Body of pancreas (tissue), 4 donors: ENCODE measurements around the gene TBC1D9. TPM values are rescaled to one million over a fixed set of nuclear protein-coding genes. Genes with fewer than 3 reads are reported as not detected.

Experiments
- ATAC-seq: fragments of 150-250 bp; one replicate; pipeline ENCODE4 v1.9.1; 2016
- DNase-seq, 4 donors: peaks; one replicate each; pipeline ENCODE4 v3.0.0-alpha.2; 2019
- H3K27ac ChIP-seq, 4 donors: fragments of 200-600 bp; sonication (generic); 1 replicate in 3 of 4; 2 replicates in 1 of 4; pipeline versions ENCODE4 v1.5.1 to v1.6.1; 2016 to 2019; ENCODE audit warnings: mild to moderate bottlenecking in 1 of 4, mixed read lengths in 1 of 4, moderate library complexity in 1 of 4
- H3K27me3 ChIP-seq, 2 donors: fragments of 200-600 bp; sonication (generic); one replicate each; pipeline ENCODE4 v1.6.0; 2016; ENCODE audit warnings: mild to moderate bottlenecking in 1 of 2
- H3K36me3 ChIP-seq, 2 donors: fragments of 200-600 bp; sonication (generic); replicated peaks in 1 of 2; 2 replicates each; pipeline ENCODE4 v1.5.1; 2016; ENCODE audit warnings: low read depth in 2 of 2; ENCODE audit not compliant: insufficient read depth in 1 of 2
- H3K4me1 ChIP-seq: fragments of 200-600 bp; sonication (generic); one replicate; pipeline ENCODE4 v1.6.0; 2016
- H3K4me3 ChIP-seq, 2 donors: fragments of 200-600 bp; sonication (generic); 1 replicate in 1 of 2; 2 replicates in 1 of 2; pipeline ENCODE4 v1.5.1; 2016 to 2019
- H3K9me3 ChIP-seq, 3 donors: fragments of 200-600 bp; sonication (generic); 1 replicate in 2 of 3; 2 replicates in 1 of 3; pipeline ENCODE4 v1.5.1; 2016
- POLR2A ChIP-seq, 3 donors: fragments of 450-650 bp; IDR thresholded peaks; one replicate each; pipeline ENCODE4 v1.6.1; 2016; ENCODE audit warnings: antibody characterized with exemption in 3 of 3, mild to moderate bottlenecking in 2 of 3
- WGBS, 2 donors: methylation state at CpG; one replicate each; pipeline ENCODE4 v1.1.5; 2017; 5-methylcytosine and 5-hydroxymethylcytosine counted together
- intact Hi-C: fragments of 100-400 bp; cut with DNase I; formaldehyde crosslinking; loops from one replicate; pipeline ENCODE4 v1.15.1; 2023
- total RNA-seq, 2 donors: library from RNA; depleted of rRNA; stranded (reverse); fragments of >200 nt; gene quantifications; one replicate each; pipeline ENCODE4 v1.1.0, GENCODE V29; 2016
- TF ChIP-seq, protein P1 (sequence below), 7 experiments: fragments of 450-650 bp in 4 of 7; fragments of 200-600 bp in 3 of 7; sonication (generic) in 3 of 7; IDR thresholded peaks; one replicate each; pipeline ENCODE4 v1.5.1; 2016 to 2019; ENCODE audit warnings: antibody characterized with exemption in 7 of 7

The TBC1D9 gene
- total RNA-seq, 2 donors from 2014 or later: 11.2 to 13.5 TPM

DNA sequence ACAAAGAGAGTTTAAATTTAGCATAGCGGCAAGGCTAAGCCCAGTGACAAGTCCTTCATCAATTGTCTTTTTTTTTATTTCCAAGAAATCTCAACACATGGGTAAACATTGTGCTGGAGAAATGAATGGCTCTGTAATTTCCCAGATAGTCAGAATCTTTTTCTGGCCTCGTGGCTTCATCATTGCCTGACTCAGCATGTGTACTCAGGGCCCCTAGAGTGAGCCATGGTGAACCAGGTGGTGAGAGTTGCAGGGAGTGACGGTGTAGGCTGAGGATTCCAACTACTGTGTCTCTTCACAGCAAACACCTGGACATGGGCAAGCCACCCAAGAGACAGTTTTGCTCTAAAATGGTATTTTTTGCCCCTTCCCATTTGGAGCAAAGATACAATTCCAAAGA lies 144.3 kb downstream of the TBC1D9 start:
- no peaks in the 10 kb centered on the region for H3K9me3 ChIP-seq
- 68 to 79% methylated on average over 3 of the region's 3 CpGs for WGBS, 2 donors
- H3K36me3 ChIP-seq: no peaks in the 10 kb centered on the region
- H3K27ac ChIP-seq: no peak overlapping the region
- DNase-seq (no peak), ATAC-seq (no peak)
- no peak for TF ChIP-seq POLR2A (IDR thresholded peaks at IDR 0.05)
- TF ChIP-seq, protein P1, sequence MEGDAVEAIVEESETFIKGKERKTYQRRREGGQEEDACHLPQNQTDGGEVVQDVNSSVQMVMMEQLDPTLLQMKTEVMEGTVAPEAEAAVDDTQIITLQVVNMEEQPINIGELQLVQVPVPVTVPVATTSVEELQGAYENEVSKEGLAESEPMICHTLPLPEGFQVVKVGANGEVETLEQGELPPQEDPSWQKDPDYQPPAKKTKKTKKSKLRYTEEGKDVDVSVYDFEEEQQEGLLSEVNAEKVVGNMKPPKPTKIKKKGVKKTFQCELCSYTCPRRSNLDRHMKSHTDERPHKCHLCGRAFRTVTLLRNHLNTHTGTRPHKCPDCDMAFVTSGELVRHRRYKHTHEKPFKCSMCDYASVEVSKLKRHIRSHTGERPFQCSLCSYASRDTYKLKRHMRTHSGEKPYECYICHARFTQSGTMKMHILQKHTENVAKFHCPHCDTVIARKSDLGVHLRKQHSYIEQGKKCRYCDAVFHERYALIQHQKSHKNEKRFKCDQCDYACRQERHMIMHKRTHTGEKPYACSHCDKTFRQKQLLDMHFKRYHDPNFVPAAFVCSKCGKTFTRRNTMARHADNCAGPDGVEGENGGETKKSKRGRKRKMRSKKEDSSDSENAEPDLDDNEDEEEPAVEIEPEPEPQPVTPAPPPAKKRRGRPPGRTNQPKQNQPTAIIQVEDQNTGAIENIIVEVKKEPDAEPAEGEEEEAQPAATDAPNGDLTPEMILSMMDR (IDR thresholded peaks at IDR 0.05): no peak
- intact Hi-C loops: no loop called here
- no peaks in the 10 kb centered on the region for H3K4me1 ChIP-seq
- H3K27me3 ChIP-seq: no peaks in the 10 kb centered on the region
- H3K4me3 ChIP-seq: no peak overlapping the region

DNA sequence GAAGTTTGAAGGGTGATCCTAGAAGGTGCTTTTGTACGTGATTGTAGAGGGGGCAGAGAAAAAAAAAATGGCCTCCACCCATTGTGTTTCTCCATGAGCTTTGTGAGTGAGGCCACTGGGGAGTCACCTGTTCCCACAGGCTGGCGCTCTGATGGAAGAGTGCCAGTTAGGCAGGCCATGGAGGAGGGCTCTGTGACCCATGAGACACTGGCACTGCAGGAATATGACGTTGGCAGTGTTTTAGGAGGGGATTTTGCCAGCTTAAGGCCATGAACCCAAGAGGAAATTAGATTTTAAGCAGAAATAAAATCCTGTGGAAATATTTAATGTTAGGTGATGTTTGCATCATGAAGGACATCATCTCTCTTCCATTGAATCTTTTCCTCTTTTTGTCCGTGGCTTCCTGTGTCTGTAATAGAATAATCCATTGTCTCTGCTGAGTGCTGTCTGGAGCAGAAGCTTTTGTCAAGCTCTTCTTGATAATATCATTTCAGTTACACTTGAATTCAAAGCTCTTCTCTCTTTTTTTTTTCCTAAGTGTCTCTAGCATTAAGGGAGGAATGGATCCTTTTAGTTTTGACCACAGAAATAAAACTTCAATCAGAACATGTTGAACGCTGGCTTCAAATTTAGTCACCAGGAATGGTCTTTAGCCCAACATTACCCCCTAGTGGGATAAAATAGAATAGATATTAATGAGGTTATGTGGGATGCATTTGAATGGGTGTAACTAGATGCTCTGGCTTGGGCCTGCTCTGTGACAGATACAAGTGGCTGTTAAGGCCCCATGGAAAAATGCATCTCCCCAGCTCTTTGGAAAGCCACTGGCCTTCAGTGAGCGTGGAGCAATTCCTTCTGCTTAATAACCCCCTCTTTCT lies 146.4 kb downstream of the TBC1D9 start:
- intact Hi-C loops: no loop called here

DNA sequence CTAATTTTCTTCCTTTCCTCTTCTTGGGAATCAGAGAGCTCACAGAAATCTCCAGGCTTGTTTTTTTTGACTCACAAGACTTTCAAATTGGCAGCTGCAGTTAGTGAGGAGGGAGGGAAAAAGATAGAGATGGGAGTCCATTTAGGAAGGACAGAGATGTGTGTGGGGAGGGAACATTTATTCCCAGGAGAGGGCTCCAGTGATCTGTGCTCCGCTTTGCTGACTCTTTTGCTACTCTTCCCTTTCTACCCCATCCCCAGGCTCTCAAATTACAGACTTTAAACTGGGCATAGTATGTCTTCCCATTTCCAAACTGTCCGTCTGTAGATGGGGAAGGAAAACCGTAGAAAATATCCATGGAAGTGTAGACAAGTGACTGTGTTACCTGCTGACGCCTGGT lies 148.3 kb downstream of the TBC1D9 start:
- no peaks in the 10 kb centered on the region for H3K9me3 ChIP-seq
- H3K4me1 ChIP-seq: no peaks in the 10 kb centered on the region
- no peak overlapping the region for H3K4me3 ChIP-seq
- H3K27me3 ChIP-seq: no peaks in the 10 kb centered on the region
- WGBS, 2 donors: 82% methylated on average over 4 of the region's 4 CpGs
- TF ChIP-seq POLR2A (IDR thresholded peaks at IDR 0.05): no peak
- TF ChIP-seq, protein P1 (IDR thresholded peaks at IDR 0.05): no peak
- H3K27ac ChIP-seq: no peak overlapping the region
- no peaks in the 10 kb centered on the region for H3K36me3 ChIP-seq
- ATAC-seq: no peak
- intact Hi-C loops: no loop called here
- DNase-seq: no peak

More for the DNA sequence above, 146.4 kb downstream of the TBC1D9 start:
- no peak overlapping the region for H3K4me3 ChIP-seq
- TF ChIP-seq POLR2A (IDR thresholded peaks at IDR 0.05): no peak
- TF ChIP-seq, protein P1 (IDR thresholded peaks at IDR 0.05): peak; percentile 31 to 63 (median 55)
- ATAC-seq: peak; percentile 76
- no peaks in the 10 kb centered on the region for H3K4me1 ChIP-seq
- H3K36me3 ChIP-seq: no peaks in the 10 kb centered on the region
- H3K9me3 ChIP-seq: no peaks in the 10 kb centered on the region
- no peaks in the 10 kb centered on the region for H3K27me3 ChIP-seq
- H3K27ac ChIP-seq: no peak overlapping the region
- peak in 2 of 4 donors; percentile 21 to 46 for DNase-seq
- WGBS, 2 donors: 28 to 31% methylated on average over 6 of the region's 6 CpGs

DNA sequence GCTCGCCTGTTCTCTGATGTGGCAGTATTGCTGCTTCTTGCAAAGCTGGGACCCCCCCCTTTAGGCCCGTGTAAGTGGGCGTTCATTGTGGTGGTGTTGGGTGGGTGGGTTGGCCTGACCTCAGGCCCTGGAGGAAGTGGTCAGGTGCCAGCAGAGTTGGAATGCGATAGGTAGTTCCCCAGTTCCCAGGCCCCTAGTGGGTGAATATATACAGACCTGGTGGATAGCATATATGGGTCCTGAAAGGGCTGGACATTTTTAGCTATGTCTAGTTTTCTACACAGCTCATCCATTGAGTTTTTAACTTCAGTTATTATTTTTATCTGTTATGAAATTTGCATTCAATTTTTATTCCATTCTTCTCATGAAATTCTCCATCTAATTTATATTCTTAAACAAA lies 151.6 kb downstream of the TBC1D9 start:
- TF ChIP-seq, protein P1 (IDR thresholded peaks at IDR 0.05): no peak
- no peak for TF ChIP-seq POLR2A (IDR thresholded peaks at IDR 0.05)
- Histone ChIP-seq H3K36me3 (no peaks in the 10 kb centered on the region), H3K9me3 (no peaks in the 10 kb centered on the region), H3K27me3 (no peaks in the 10 kb centered on the region), H3K4me1 (no peaks in the 10 kb centered on the region), H3K27ac (no peak overlapping the region), H3K4me3 (no peak overlapping the region)
- 86 to 91% methylated on average over 4 of the region's 4 CpGs for WGBS, 2 donors
- intact Hi-C loops: no loop called here
- DNase-seq: no peak
- no peak for ATAC-seq

DNA sequence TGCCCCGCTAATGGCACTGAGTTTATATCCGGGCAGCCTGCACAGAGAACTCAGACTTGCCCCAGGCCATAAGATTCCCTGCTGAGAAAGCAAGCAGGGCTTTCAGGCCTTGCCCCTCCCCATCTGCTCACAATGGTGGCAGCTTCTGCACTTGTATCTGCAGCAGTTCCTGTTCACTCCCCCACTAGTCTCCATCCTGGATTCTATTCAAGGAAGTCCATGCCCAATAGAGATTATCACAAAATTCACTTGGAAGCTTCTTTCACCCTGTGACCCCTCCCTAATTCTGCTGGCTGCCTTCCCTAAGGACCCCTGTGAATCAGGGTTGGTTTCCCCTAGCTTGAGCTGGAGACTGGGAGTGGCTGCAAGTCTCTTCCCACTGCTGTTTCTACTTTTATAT lies 152.9 kb downstream of the TBC1D9 start:
- no peaks in the 10 kb centered on the region for H3K27me3 ChIP-seq
- DNase-seq (no peak), ATAC-seq (no peak)
- 51% methylated on average over 2 of the region's 2 CpGs; no CpG with 5 or more reads in 1 of the 2 donors for WGBS, 2 donors
- H3K27ac ChIP-seq: no peak overlapping the region
- no peaks in the 10 kb centered on the region for H3K9me3 ChIP-seq
- TF ChIP-seq POLR2A (IDR thresholded peaks at IDR 0.05): no peak
- TF ChIP-seq, protein P1 (IDR thresholded peaks at IDR 0.05): no peak
- H3K36me3 ChIP-seq: no peaks in the 10 kb centered on the region
- no peaks in the 10 kb centered on the region for H3K4me1 ChIP-seq
- no peak overlapping the region for H3K4me3 ChIP-seq
- intact Hi-C loops: no loop called here
